Neural progenitor cell (in vitro differentiated cells): Measurements from ENCODE around the gene TEPSIN. TPM values are rescaled to one million over a fixed set of nuclear protein-coding genes. Genes with fewer than 3 reads are reported as not detected.

ENCODE experiments used
- DNase-seq: peaks from one replicate; pipeline ENCODE4 v3.0.0-alpha.2; 2016; ENCODE audit warnings: low spot score
- H2AFZ ChIP-seq: fragments of 200-600 bp; sonication (generic); replicated peaks from 2 replicates; pipeline ENCODE4 v1.6.1; 2016; ENCODE audit warnings: antibody characterized with exemption
- H3F3A ChIP-seq: fragments of 200-600 bp; sonication (generic); 2 replicates; pipeline ENCODE4 v1.6.1; 2016; ENCODE audit warnings: antibody characterized with exemption, low read depth
- H3K27ac ChIP-seq: fragments of 200-600 bp; sonication (generic); 2 replicates; pipeline ENCODE4 v1.5.1; 2016; ENCODE audit warnings: mild to moderate bottlenecking
- H3K27me3 ChIP-seq: fragments of 200-600 bp; sonication (generic); 2 replicates; pipeline ENCODE4 v1.6.1; 2016; ENCODE audit warnings: mild to moderate bottlenecking, moderate library complexity
- H3K36me3 ChIP-seq: fragments of 200-600 bp; sonication (generic); 2 replicates; pipeline ENCODE4 v1.5.1; 2016
- H3K4me1 ChIP-seq: fragments of 200-600 bp; sonication (generic); 2 replicates; pipeline ENCODE4 v1.6.1; 2016; ENCODE audit warnings: mixed run types
- H3K4me2 ChIP-seq: fragments of 200-600 bp; sonication (generic); 2 replicates; pipeline ENCODE4 v1.6.1; 2016
- H3K4me3 ChIP-seq: fragments of 200-600 bp; sonication (generic); 2 replicates; pipeline ENCODE4 v1.5.1; 2016
- H3K79me2 ChIP-seq: fragments of 200-600 bp; sonication (generic); 2 replicates; pipeline ENCODE4 v1.6.1; 2016; ENCODE audit warnings: low read depth
- H3K9ac ChIP-seq: fragments of 200-600 bp; sonication (generic); 2 replicates; pipeline ENCODE4 v1.6.1; 2016
- H3K9me3 ChIP-seq: fragments of 200-600 bp; sonication (generic); 2 replicates; pipeline ENCODE4 v1.5.1; 2016; ENCODE audit warnings: low read depth
- H4K20me1 ChIP-seq: fragments of 200-600 bp; sonication (generic); 2 replicates; pipeline ENCODE4 v1.6.1; 2016; ENCODE audit warnings: low read depth
- H3K27ac Mint-ChIP-seq: 3 replicates; pipeline ENCODE4 v1.8.0; 2021; ENCODE audit warnings: mixed read lengths
- H3K27me3 Mint-ChIP-seq: 2 replicates; pipeline ENCODE4 v1.8.0; 2022; ENCODE audit warnings: low read depth, mild to moderate bottlenecking, inconsistent platforms, moderate library complexity, mixed read lengths; ENCODE audit not compliant: insufficient read depth
- H3K36me3 Mint-ChIP-seq: 3 replicates; pipeline ENCODE4 v1.8.0; 2021; ENCODE audit warnings: mixed read lengths
- H3K4me1 Mint-ChIP-seq: 3 replicates; pipeline ENCODE4 v1.8.0; 2021; ENCODE audit warnings: mixed read lengths
- H3K4me3 Mint-ChIP-seq: 3 replicates; pipeline ENCODE4 v1.8.0; 2021; ENCODE audit warnings: mild to moderate bottlenecking, moderate library complexity, mixed read lengths
- H3K9me3 Mint-ChIP-seq: 3 replicates; pipeline ENCODE4 v1.8.0; 2020; ENCODE audit warnings: mixed read lengths
- CTCF ChIP-seq: fragments of 200-600 bp; sonication (generic); IDR thresholded peaks from 2 replicates; pipeline ENCODE4 v1.5.1; 2017; ENCODE audit warnings: antibody characterized with exemption, mild to moderate bottlenecking
- EZH2 ChIP-seq: fragments of 200-600 bp; sonication (generic); IDR thresholded peaks from 2 replicates; pipeline ENCODE4 v1.6.1; 2017; ENCODE audit warnings: antibody characterized with exemption, mild to moderate bottlenecking, moderate library complexity
- EZH2phosphoT487 ChIP-seq: fragments of 200-600 bp; sonication (generic); IDR thresholded peaks from 2 replicates; pipeline ENCODE4 v1.6.1; 2017; ENCODE audit warnings: antibody characterized with exemption
- total RNA-seq: library from RNA; depleted of rRNA; stranded (reverse); fragments of >200 nt; gene quantifications from 2 replicates; pipeline ENCODE4 v1.2.3, GENCODE V29; 2015; ENCODE audit warnings: low replicate concordance

TEPSIN gene
- total RNA-seq, 1 donor from 2014 or later = 20.6 TPM

GRCh38 chr17:81273698-81274470, 35.0 kb upstream of the TEPSIN start:
- peaks cover 2% of the 10 kb centered on the region for H3K27me3 Mint-ChIP-seq
- H2AFZ ChIP-seq = no peak overlapping the region

GRCh38 chr17:81272616-81273015, 33.8 kb upstream of the TEPSIN start:
- H3K4me1 Mint-ChIP-seq = no peaks in the 10 kb centered on the region
- Histone ChIP-seq H3K4me3 (no peak overlapping the region), H3K9me3 (no peaks in the 10 kb centered on the region), H3K4me1 (no peaks in the 10 kb centered on the region), H3K9ac (no peak overlapping the region), H4K20me1 (no peaks in the 10 kb centered on the region), H3K27me3 (no peaks in the 10 kb centered on the region), H3F3A (no peaks in the 10 kb centered on the region), H3K79me2 (no peaks in the 10 kb centered on the region), H3K27ac (no peak overlapping the region), H3K36me3 (no peaks in the 10 kb centered on the region), H3K4me2 (no peak overlapping the region), H2AFZ (no peak overlapping the region)
- DNase-seq = no peak
- H3K4me3 Mint-ChIP-seq = no peak overlapping the region
- H3K36me3 Mint-ChIP-seq = peaks cover 27% of the 10 kb centered on the region
- peaks cover 2% of the 10 kb centered on the region for H3K27me3 Mint-ChIP-seq
- peak overlapping the region; percentile 83 for H3K27ac Mint-ChIP-seq
- H3K9me3 Mint-ChIP-seq = no peaks in the 10 kb centered on the region
- no peak for TF ChIP-seq CTCF

More at GRCh38 chr17:81273698-81274470, 35.0 kb upstream of the TEPSIN start:
- Histone ChIP-seq H4K20me1 (no peaks in the 10 kb centered on the region), H3K27ac (no peak overlapping the region), H3K27me3 (no peaks in the 10 kb centered on the region), H3K4me3 (no peak overlapping the region), H3K36me3 (no peaks in the 10 kb centered on the region), H3K79me2 (no peaks in the 10 kb centered on the region), H3F3A (no peaks in the 10 kb centered on the region), H3K9ac (no peak overlapping the region), H3K4me1 (no peaks in the 10 kb centered on the region), H3K9me3 (no peaks in the 10 kb centered on the region), H3K4me2 (no peak overlapping the region)
- Mint-ChIP-seq H3K4me1 (no peaks in the 10 kb centered on the region), H3K27ac (no peak overlapping the region), H3K36me3 (peaks cover 20% of the 10 kb centered on the region), H3K9me3 (no peaks in the 10 kb centered on the region), H3K4me3 (no peak overlapping the region)
- no peak for TF ChIP-seq EZH2
- no peak for TF ChIP-seq CTCF
- no peak for DNase-seq

- Histone ChIP-seq H3F3A (no peaks in the 10 kb centered on the region), H4K20me1 (no peaks in the 10 kb centered on the region), H3K4me1 (no peaks in the 10 kb centered on the region), H3K27me3 (no peaks in the 10 kb centered on the region), H3K9me3 (no peaks in the 10 kb centered on the region), H3K79me2 (no peaks in the 10 kb centered on the region), H3K27ac (no peak overlapping the region), H3K4me2 (no peak overlapping the region), H3K9ac (no peak overlapping the region), H3K4me3 (no peak overlapping the region), H2AFZ (no peak overlapping the region), H3K36me3 (no peaks in the 10 kb centered on the region)
- no peak for TF ChIP-seq EZH2
- H3K4me1 Mint-ChIP-seq = no peaks in the 10 kb centered on the region
- DNase-seq = no peak
- peak overlapping the region; percentile 84 for H3K27ac Mint-ChIP-seq
- peaks cover 27% of the 10 kb centered on the region for H3K36me3 Mint-ChIP-seq
- no peaks in the 10 kb centered on the region for H3K9me3 Mint-ChIP-seq
- no peaks in the 10 kb centered on the region for H3K27me3 Mint-ChIP-seq
- no peak overlapping the region for H3K4me3 Mint-ChIP-seq
These were observed 32.4 kb upstream of the TEPSIN start for GRCh38 chr17:81271226-81271625.

GRCh38 chr17:81270279-81270678, 31.4 kb upstream of the TEPSIN start:
- Histone ChIP-seq H3K36me3 (no peaks in the 10 kb centered on the region), H3K27ac (no peak overlapping the region)
- H3K27ac Mint-ChIP-seq = no peak overlapping the region

More at GRCh38 chr17:81270279-81270678, 31.4 kb upstream of the TEPSIN start:
- Histone ChIP-seq H3K4me2 (no peak overlapping the region), H3K4me1 (no peaks in the 10 kb centered on the region), H3K79me2 (no peaks in the 10 kb centered on the region), H4K20me1 (no peaks in the 10 kb centered on the region), H3K9me3 (no peaks in the 10 kb centered on the region), H3F3A (no peaks in the 10 kb centered on the region), H3K27me3 (no peaks in the 10 kb centered on the region), H3K9ac (no peak overlapping the region), H3K4me3 (no peak overlapping the region), H2AFZ (no peak overlapping the region)
- Mint-ChIP-seq H3K27me3 (no peaks in the 10 kb centered on the region), H3K9me3 (no peaks in the 10 kb centered on the region), H3K4me1 (no peaks in the 10 kb centered on the region), H3K36me3 (peaks cover 29% of the 10 kb centered on the region), H3K4me3 (no peak overlapping the region)
- DNase-seq = no peak
- TF ChIP-seq CTCF (no peak), EZH2 (no peak), EZH2phosphoT487 (no peak)
